Measurements from ENCODE around the gene MS4A18.

MS4A18 gene

DNA sequence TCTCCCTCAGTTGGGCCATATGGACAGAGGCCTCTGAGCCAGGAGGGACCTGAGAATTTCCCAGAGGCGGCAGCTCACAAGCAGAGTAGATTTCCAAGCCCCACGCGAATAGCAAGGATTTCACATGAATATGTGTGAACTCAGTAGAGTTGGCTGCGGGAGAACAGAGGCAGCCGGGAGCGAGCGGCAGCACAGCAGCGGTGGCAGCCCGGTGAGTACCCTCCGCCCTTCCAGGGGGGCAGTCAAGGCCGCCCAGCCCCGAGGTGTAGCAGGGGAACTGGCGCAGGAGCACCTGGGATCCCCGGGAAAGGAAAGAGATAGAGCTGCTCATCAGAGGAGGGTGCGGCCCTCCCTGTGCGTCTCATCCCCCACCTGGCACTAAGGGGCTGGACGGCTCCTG is 23.7 kb downstream of the MS4A18 start:
- no peak overlapping the region for H3K27ac ChIP-seq
- peak in 1 of 2 donors; percentile 49 for DNase-seq
- H3K4me1 ChIP-seq: no peaks in the 10 kb centered on the region
- no peak overlapping the region for H3K4me3 ChIP-seq
- intact Hi-C loops (cut with DNase I; ENCODE audit: low total_unique reads): no loop called here
- no peaks in the 10 kb centered on the region for H3K36me3 ChIP-seq
- H3K9me3 ChIP-seq: no peaks in the 10 kb centered on the region
- TF ChIP-seq, protein P1, sequence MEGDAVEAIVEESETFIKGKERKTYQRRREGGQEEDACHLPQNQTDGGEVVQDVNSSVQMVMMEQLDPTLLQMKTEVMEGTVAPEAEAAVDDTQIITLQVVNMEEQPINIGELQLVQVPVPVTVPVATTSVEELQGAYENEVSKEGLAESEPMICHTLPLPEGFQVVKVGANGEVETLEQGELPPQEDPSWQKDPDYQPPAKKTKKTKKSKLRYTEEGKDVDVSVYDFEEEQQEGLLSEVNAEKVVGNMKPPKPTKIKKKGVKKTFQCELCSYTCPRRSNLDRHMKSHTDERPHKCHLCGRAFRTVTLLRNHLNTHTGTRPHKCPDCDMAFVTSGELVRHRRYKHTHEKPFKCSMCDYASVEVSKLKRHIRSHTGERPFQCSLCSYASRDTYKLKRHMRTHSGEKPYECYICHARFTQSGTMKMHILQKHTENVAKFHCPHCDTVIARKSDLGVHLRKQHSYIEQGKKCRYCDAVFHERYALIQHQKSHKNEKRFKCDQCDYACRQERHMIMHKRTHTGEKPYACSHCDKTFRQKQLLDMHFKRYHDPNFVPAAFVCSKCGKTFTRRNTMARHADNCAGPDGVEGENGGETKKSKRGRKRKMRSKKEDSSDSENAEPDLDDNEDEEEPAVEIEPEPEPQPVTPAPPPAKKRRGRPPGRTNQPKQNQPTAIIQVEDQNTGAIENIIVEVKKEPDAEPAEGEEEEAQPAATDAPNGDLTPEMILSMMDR (IDR thresholded peaks at IDR 0.05): no peak
- H3K27me3 ChIP-seq: peaks cover 0 to 13% of the 10 kb centered on the region in 2 donors

DNA sequence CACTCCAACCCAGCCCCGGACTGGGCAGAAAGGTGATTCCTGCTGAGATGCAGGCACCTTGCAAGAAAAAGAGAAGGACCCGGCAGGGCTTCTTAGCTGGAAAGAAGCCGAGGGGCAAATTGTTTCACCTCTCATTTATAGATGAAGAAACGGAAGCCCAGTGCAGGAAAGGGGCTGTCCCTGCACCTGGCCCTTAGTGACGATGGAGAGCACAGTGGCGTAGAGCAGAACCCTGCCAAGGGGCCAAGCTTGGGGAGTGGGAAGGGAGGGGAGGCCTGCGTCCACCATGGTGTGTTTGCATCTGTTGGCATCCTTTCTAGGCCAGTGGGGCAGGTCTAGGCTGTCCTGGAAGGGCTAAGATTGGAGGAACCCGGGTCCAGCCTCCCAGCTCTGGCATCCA is 24.3 kb downstream of the MS4A18 start:
- Histone ChIP-seq H3K4me1 (no peaks in the 10 kb centered on the region), H3K27ac (no peak overlapping the region), H3K9me3 (no peaks in the 10 kb centered on the region), H3K36me3 (no peaks in the 10 kb centered on the region), H3K4me3 (no peak overlapping the region), H3K27me3 (peaks cover 0 to 13% of the 10 kb centered on the region in 2 donors)
- intact Hi-C loops (cut with DNase I; ENCODE audit: low total_unique reads): no loop called here
- peak in 1 of 2 donors; percentile 34 for DNase-seq
- TF ChIP-seq, protein P1 (IDR thresholded peaks at IDR 0.05): no peak

DNA sequence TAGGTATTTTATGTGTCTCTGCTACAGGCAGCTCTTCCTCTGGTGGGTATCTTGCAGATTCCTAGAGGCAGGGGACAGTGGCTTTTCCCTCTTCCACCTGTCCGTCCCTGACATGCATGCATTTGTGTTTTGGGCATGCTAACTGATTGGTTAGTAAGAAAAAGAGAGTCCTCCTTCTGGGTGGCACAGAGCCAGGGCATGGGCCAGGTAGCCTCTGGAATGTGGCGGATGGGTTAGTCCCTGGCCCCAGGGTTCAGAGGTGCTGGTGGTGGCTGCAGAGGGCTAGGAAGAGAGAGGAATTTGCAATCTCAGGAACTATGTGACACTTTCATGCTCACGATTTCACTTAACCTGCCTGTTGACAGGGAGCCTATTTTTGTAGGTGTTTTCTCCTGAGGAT is 26.4 kb downstream of the MS4A18 start:
- Histone ChIP-seq H3K36me3 (no peaks in the 10 kb centered on the region), H3K27me3 (peaks cover 0 to 13% of the 10 kb centered on the region in 2 donors), H3K27ac (no peak overlapping the region), H3K9me3 (no peaks in the 10 kb centered on the region), H3K4me3 (no peak overlapping the region), H3K4me1 (no peaks in the 10 kb centered on the region)
- TF ChIP-seq, protein P1 (IDR thresholded peaks at IDR 0.05): no peak
- peak in 1 of 2 donors; percentile 57 for DNase-seq
- intact Hi-C loops (cut with DNase I; ENCODE audit: low total_unique reads): no loop called here

DNA sequence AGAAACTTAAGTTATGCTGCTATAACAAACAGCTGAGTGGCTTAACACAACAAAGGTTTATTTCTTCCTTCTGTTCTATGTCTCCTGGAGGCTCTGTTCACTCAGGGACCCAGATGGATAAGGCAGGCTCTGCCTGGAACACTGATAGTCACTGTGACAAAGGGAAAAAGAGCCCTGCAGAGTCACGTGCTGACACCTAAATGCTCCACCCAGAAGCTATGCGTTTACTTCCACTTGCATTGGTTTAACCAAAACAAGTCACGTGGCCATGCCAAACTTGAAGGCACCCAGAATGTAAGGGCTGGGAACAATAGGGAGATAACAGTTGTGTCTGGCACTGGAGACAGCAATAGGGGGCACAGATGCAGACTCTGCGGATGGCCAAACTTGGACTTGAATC is 28.8 kb downstream of the MS4A18 start:
- intact Hi-C loops (cut with DNase I; ENCODE audit: low total_unique reads): no loop called here
- Histone ChIP-seq H3K36me3 (no peaks in the 10 kb centered on the region), H3K27ac (no peak overlapping the region), H3K9me3 (peaks cover 0 to 4% (median 0%) of the 10 kb centered on the region in 3 donors), H3K4me1 (no peaks in the 10 kb centered on the region), H3K27me3 (peaks cover 0 to 13% of the 10 kb centered on the region in 2 donors), H3K4me3 (no peak overlapping the region)
- peak; percentile 5 to 8 for DNase-seq
- TF ChIP-seq, protein P1 (IDR thresholded peaks at IDR 0.05): no peak

DNA sequence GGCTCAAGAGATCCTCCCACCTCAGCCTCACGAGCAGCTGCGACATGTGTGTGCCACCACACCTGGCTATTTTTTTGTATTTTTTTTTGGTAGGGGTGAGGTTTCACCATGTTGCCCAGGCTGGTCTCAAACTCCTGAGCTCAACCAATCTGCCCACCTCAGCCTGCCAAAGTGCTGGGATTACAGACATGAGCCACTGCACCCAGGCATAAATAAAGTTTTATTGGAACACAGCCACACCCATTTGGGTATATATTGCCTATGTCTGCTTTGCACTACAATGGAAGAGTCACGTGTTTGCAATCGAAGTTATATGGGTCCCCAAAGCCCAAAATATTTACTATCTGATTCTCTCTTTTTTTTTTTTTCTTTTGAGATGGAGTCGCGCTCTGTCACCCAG is 30.4 kb downstream of the MS4A18 start:
- Histone ChIP-seq H3K4me1 (no peaks in the 10 kb centered on the region), H3K27me3 (peaks cover 0 to 13% of the 10 kb centered on the region in 2 donors), H3K4me3 (no peak overlapping the region), H3K27ac (no peak overlapping the region), H3K9me3 (peaks cover 0 to 4% (median 0%) of the 10 kb centered on the region in 3 donors), H3K36me3 (no peaks in the 10 kb centered on the region)
- intact Hi-C loops (cut with DNase I; ENCODE audit: low total_unique reads): no loop called here
- no peak for DNase-seq
- TF ChIP-seq, protein P1 (IDR thresholded peaks at IDR 0.05): no peak
